Liver (tissue), 9 donors: ENCODE results near the gene USH2A. TPM values are rescaled to one million over a fixed set of nuclear protein-coding genes. Genes with fewer than 3 reads are reported as not detected.

Experiments used
- DNase-seq: peaks from one replicate; pipeline ENCODE4 v3.0.0-alpha.2; 2017; ENCODE audit warnings: low spot score
- H3K27ac ChIP-seq, 2 donors: one replicate each; pipeline ENCODE4 v1.7.0; 2013; ENCODE audit warnings: inconsistent platforms in 2 of 2, low read length in 2 of 2, control low read depth in 1 of 2, low read depth in 1 of 2, mild to moderate bottlenecking in 1 of 2
- H3K27me3 ChIP-seq, 4 donors: one replicate each; pipeline versions ENCODE4 v1.6.1 to v1.7.0; 2013; ENCODE audit warnings: low read length in 3 of 4, inconsistent platforms in 1 of 4, mild to moderate bottlenecking in 1 of 4, moderate library complexity in 1 of 4; ENCODE audit not compliant: control insufficient read depth in 4 of 4, insufficient read depth in 4 of 4
- H3K36me3 ChIP-seq, 4 donors: one replicate each; pipeline versions ENCODE4 v1.6.1 to v1.7.0; 2013; ENCODE audit warnings: low read length in 3 of 4, mild to moderate bottlenecking in 3 of 4, low read depth in 1 of 4, moderate library complexity in 1 of 4; ENCODE audit not compliant: control insufficient read depth in 4 of 4, insufficient read depth in 3 of 4
- H3K4me1 ChIP-seq, 4 donors: one replicate each; pipeline versions ENCODE4 v1.6.1 to v1.7.0; 2013; ENCODE audit warnings: low read length in 3 of 4, mild to moderate bottlenecking in 3 of 4, moderate library complexity in 1 of 4; ENCODE audit not compliant: control insufficient read depth in 4 of 4, insufficient read depth in 4 of 4
- H3K4me3 ChIP-seq, 3 donors: one replicate each; pipeline versions ENCODE4 v1.6.1 to v1.7.0; 2013; ENCODE audit warnings: low read length in 3 of 3, control low read depth in 1 of 3, low read depth in 1 of 3, mild to moderate bottlenecking in 1 of 3
- H3K9ac ChIP-seq, 2 donors: one replicate each; pipeline ENCODE4 v1.7.0; 2013; ENCODE audit warnings: low read length in 2 of 2, mild to moderate bottlenecking in 2 of 2, moderate library complexity in 2 of 2, control low read depth in 1 of 2, low read depth in 1 of 2
- H3K9me3 ChIP-seq, 4 donors: one replicate each; pipeline versions ENCODE4 v1.6.1 to v1.7.0; 2013; ENCODE audit warnings: low read length in 3 of 4; ENCODE audit not compliant: control insufficient read depth in 4 of 4
- ATF3 ChIP-seq: IDR thresholded peaks from 2 replicates; pipeline ENCODE4 v1.6.1; 2016; ENCODE audit warnings: antibody characterized with exemption
- CTCF ChIP-seq: fragments of 150-350 bp; IDR thresholded peaks from 2 replicates; pipeline ENCODE4 v1.5.1; 2017; ENCODE audit warnings: improper control_type of control experiment, low read depth, low read length; ENCODE audit not compliant: missing input control
- EGR1 ChIP-seq, 2 donors: IDR thresholded peaks; 2 replicates each; pipeline ENCODE4 v1.6.1; 2016 to 2018; ENCODE audit warnings: antibody characterized with exemption in 2 of 2, low read depth in 2 of 2
- FOXA1 ChIP-seq: IDR thresholded peaks from 2 replicates; pipeline ENCODE4 v1.6.1; 2016; ENCODE audit warnings: antibody characterized with exemption
- FOXA2 ChIP-seq: IDR thresholded peaks from 2 replicates; pipeline ENCODE4 v1.6.1; 2016; ENCODE audit warnings: antibody characterized with exemption
- GABPA ChIP-seq, 2 donors: IDR thresholded peaks in 1 of 2; conservative IDR thresholded peaks in 1 of 2; 2 replicates each; pipeline ENCODE4 v1.6.1; 2016; ENCODE audit warnings: antibody characterized with exemption in 2 of 2, mild to moderate bottlenecking in 1 of 2, moderate library complexity in 1 of 2
- HNF4A ChIP-seq, 2 donors: conservative IDR thresholded peaks; 2 replicates each; pipeline ENCODE4 v1.6.1; 2016; ENCODE audit warnings: antibody characterized with exemption in 2 of 2, mild to moderate bottlenecking in 2 of 2
- HNF4G ChIP-seq: IDR thresholded peaks from 2 replicates; pipeline ENCODE4 v1.6.1; 2016; ENCODE audit warnings: antibody characterized with exemption
- JUND ChIP-seq, 2 donors: IDR thresholded peaks; 2 replicates each; pipeline ENCODE4 v1.6.1; 2016; ENCODE audit warnings: antibody characterized with exemption in 2 of 2
- MAX ChIP-seq: IDR thresholded peaks from 2 replicates; pipeline ENCODE4 v1.6.1; 2016; ENCODE audit warnings: antibody characterized with exemption
- NR2F2 ChIP-seq: IDR thresholded peaks from 2 replicates; pipeline ENCODE4 v1.6.1; 2016; ENCODE audit warnings: antibody characterized with exemption
- RAD21 ChIP-seq, 2 donors: IDR thresholded peaks; 2 replicates each; pipeline ENCODE4 v1.6.1; 2016; ENCODE audit warnings: antibody characterized with exemption in 2 of 2, mild to moderate bottlenecking in 2 of 2
- REST ChIP-seq: IDR thresholded peaks from 2 replicates; pipeline ENCODE4 v1.6.1; 2016; ENCODE audit warnings: antibody characterized with exemption, mild to moderate bottlenecking
- RXRA ChIP-seq, 2 donors: IDR thresholded peaks; 2 replicates each; pipeline ENCODE4 v1.6.1; 2017 to 2018; ENCODE audit warnings: antibody characterized with exemption in 2 of 2, mild to moderate bottlenecking in 1 of 2
- SP1 ChIP-seq: IDR thresholded peaks from 2 replicates; pipeline ENCODE4 v1.6.1; 2018; ENCODE audit warnings: antibody characterized with exemption, mild to moderate bottlenecking
- TAF1 ChIP-seq: conservative IDR thresholded peaks from 2 replicates; pipeline ENCODE4 v1.6.1; 2016; ENCODE audit warnings: antibody characterized with exemption, mild to moderate bottlenecking
- YY1 ChIP-seq: IDR thresholded peaks from 2 replicates; pipeline ENCODE4 v1.6.1; 2016; ENCODE audit warnings: antibody characterized with exemption, mild to moderate bottlenecking
- ZBTB33 ChIP-seq: IDR thresholded peaks from 2 replicates; pipeline ENCODE4 v1.6.1; 2016; ENCODE audit warnings: antibody characterized with exemption
- WGBS: extraction: QIAGEN DNeasy Blood & Tissue Kit; methylation state at CpG from one replicate; pipeline ENCODE4 v1.1.7; 2013; 5-methylcytosine and 5-hydroxymethylcytosine counted together
- polyA plus RNA-seq, 2 donors: library from polyadenylated mRNA; stranded (reverse) in 1 of 2; unstranded in 1 of 2; fragments of 200-250 nt in 1 of 2; fragments of >200 nt in 1 of 2; fragmentation: Nextera tagmentation in 1 of 2; extraction: Ambion mirVana in 1 of 2; gene quantifications; one replicate each; pipeline versions ENCODE4 v1.2.1 to v1.2.3, GENCODE V29; 2013 to 2015
- total RNA-seq, 2 donors: library from RNA; depleted of rRNA; stranded (reverse); fragments of >200 nt; gene quantifications; one replicate each; pipeline ENCODE4 v1.2.3, GENCODE V29; 2014
- donor health status: healthy.
- donor health status: healthy.
- donor health status: healthy.
- donor health status: healthy.
- donor health status: healthy.

Gene USH2A
- total and polyA plus RNA-seq, 4 donors: 0.14 to 1.0 (median 0.31) TPM

- no peak for TF ChIP-seq MAX
- TF ChIP-seq HNF4G: no peak
- TF ChIP-seq EGR1 (IDR thresholded peaks at IDR 0.05; ENCODE audit: low read depth in 2 of 2): no peak
- TF ChIP-seq YY1: peak; percentile 19
- TF ChIP-seq TAF1: no peak
- TF ChIP-seq RXRA (IDR thresholded peaks at IDR 0.05): no peak
Measured at GRCh38 chr1:215682232-215682631, 741.0 kb downstream of the USH2A start (continued).

GRCh38 chr1:215681041-215681440, 742.2 kb downstream of the USH2A start:
- Histone ChIP-seq H3K9ac (no peak overlapping the region), H3K27me3 (no peaks in the 10 kb centered on the region), H3K9me3 (no peaks in the 10 kb centered on the region), H3K27ac (no peak overlapping the region), H3K4me1 (peaks cover 0 to 14% (median 3%) of the 10 kb centered on the region in 4 donors), H3K4me3 (no peak overlapping the region), H3K36me3 (no peaks in the 10 kb centered on the region)
- no peak for DNase-seq
- TF ChIP-seq SP1 (no peak), CTCF (no peak)
- 82% methylated on average over 2 of the region's 2 CpGs for WGBS

- WGBS: 93% methylated on average over 3 of the region's 3 CpGs
- no peaks in the 10 kb centered on the region for H3K9me3 ChIP-seq
Measured at GRCh38 chr1:215679231-215679630, 744.0 kb downstream of the USH2A start.

More at GRCh38 chr1:215679231-215679630, 744.0 kb downstream of the USH2A start:
- no peak overlapping the region for H3K9ac ChIP-seq
- no peak overlapping the region for H3K27ac ChIP-seq
- no peaks in the 10 kb centered on the region for H3K27me3 ChIP-seq
- TF ChIP-seq TAF1 (no peak), GABPA (IDR thresholded peaks at IDR 0.05 in 1 of 2, conservative IDR thresholded peaks at IDR 0.05 in 1 of 2) (no peak), RAD21 (IDR thresholded peaks at IDR 0.05) (no peak), HNF4A (conservative IDR thresholded peaks at IDR 0.05) (no peak), MAX (no peak), ZBTB33 (no peak), FOXA2 (no peak), NR2F2 (no peak), YY1 (no peak), FOXA1 (no peak), JUND (IDR thresholded peaks at IDR 0.05) (no peak), EGR1 (IDR thresholded peaks at IDR 0.05; ENCODE audit: low read depth in 2 of 2) (no peak), HNF4G (no peak), SP1 (no peak), REST (no peak), CTCF (no peak), ATF3 (no peak)
- no peaks in the 10 kb centered on the region for H3K36me3 ChIP-seq
- no peak for DNase-seq
- H3K4me1 ChIP-seq: peaks cover 0 to 14% (median 3%) of the 10 kb centered on the region in 4 donors
- H3K4me3 ChIP-seq: no peak overlapping the region
